SK-N-SH (cell line): ENCODE data around the gene ZFHX3.

Experiments used
- ELF1 ChIP-seq: IDR thresholded peaks from 2 replicates; pipeline ENCODE4 v1.4.0; 2012
- MAX ChIP-seq: IDR thresholded peaks from 2 replicates; pipeline ENCODE4 v1.4.0; 2012; ENCODE audit warnings: low read depth

DNA sequence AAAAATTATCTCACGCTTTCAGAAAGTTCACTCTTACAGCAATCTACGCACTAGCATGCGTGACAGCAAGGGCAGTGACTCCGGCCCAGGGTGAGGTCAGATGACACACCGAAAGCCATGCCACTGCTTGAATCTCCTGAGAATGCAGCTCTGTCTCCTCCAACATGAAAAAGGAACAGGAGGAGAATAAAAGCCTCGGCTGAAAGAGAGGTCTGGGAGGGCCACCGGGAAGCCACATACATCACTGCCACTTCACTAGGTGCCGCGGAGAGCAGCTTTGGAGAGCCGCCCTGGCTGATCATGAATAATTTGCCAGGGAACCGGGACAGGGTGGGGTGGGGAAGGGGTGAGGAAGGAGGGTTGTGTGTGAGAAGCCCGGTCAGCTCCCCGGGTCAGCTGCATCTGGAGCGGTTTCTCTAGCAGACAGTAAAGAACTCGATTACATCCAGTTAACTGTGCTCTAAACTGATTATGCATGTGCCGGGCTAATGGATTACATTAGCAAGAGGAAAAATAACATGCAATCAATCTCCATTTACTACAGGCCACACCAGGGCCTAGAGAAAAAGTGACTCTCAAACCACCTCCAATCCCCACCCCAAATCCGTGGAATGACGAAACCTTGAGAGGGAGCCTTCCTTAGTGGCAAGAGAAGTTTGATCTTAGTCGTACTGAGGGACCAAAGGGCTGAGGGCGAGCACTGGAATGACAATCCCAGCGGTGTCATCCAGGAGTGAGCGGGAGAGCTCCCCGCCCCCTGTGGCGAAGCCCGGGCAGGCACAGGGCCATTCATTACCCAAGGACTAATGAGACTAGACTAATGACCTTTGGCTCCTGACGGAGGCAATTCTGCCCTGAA lies 100.3 kb downstream of the ZFHX3 start:
- TF ChIP-seq MAX, result no peak
- TF ChIP-seq ELF1, result no peak
